ENCODE data around the gene PIWIL4. TPM values are rescaled to one million over a fixed set of nuclear protein-coding genes. Genes with fewer than 3 reads are reported as not detected.

The PIWIL4 gene
- total RNA-seq, 1 experiment from 2014 or later, result not detected

- whole genome bisulfite sequencing (ENCODE audit: extremely low coverage, insufficient read length, low lambda C conversion rate), result no CpG with 5 or more reads among the region's 3 CpGs
- H2AFZ ChIP-seq (ENCODE audit: low read length), result no peak overlapping the region
- no peak overlapping the region for H4K8ac ChIP-seq (replicated peaks; ENCODE audit: insufficient read length, low read depth, low read length)
- no peak overlapping the region for H2BK20ac ChIP-seq (ENCODE audit: low read depth, low read length, poor library complexity, severe bottlenecking)
- no peak overlapping the region for H3K18ac ChIP-seq (ENCODE audit: insufficient read length, low read depth, low read length)
- no peak overlapping the region for H3K4me3 Mint-ChIP-seq
- no peaks in the 10 kb centered on the region for H4K20me1 ChIP-seq (ENCODE audit: control insufficient read depth, insufficient read depth, insufficient read length)
- H3K14ac ChIP-seq (ENCODE audit: insufficient read depth, low read length), result no peak overlapping the region
- H3K4ac ChIP-seq (ENCODE audit: low read depth, low read length), result no peak overlapping the region
- H3K27me3 Mint-ChIP-seq (ENCODE audit: low read depth), result no peaks in the 10 kb centered on the region
- no peak overlapping the region for H3K27ac ChIP-seq (ENCODE audit: insufficient read length, low read depth, low read length)
- no peak overlapping the region for H3K27ac Mint-ChIP-seq
- H3K79me2 ChIP-seq (ENCODE audit: insufficient read depth, low read length), result no peaks in the 10 kb centered on the region
- H2BK15ac ChIP-seq (ENCODE audit: low read depth, low read length), result no peak overlapping the region
- H3K9me3 Mint-ChIP-seq, result no peaks in the 10 kb centered on the region
- no peak overlapping the region for H2BK120ac ChIP-seq (ENCODE audit: low read depth, low read length, poor library complexity, severe bottlenecking)
- no peak overlapping the region for H2AK5ac ChIP-seq (ENCODE audit: insufficient read length, low read length)
- no peaks in the 10 kb centered on the region for H3K9me3 ChIP-seq (ENCODE audit: control insufficient read depth, low read depth, low read length)
- H3K56ac ChIP-seq (ENCODE audit: insufficient read length, low read depth, low read length), result no peak overlapping the region
- no peak for TF ChIP-seq CTCF (conservative IDR thresholded peaks at IDR 0.05)
- H3K79me1 ChIP-seq (ENCODE audit: insufficient read depth, low read depth, low read length, poor library complexity, severe bottlenecking), result no peaks in the 10 kb centered on the region
- no peak overlapping the region for H3T11ph ChIP-seq (ENCODE audit: low read length)
- H2BK12ac ChIP-seq (ENCODE audit: insufficient read length, low read depth, low read length), result no peak overlapping the region
- no peak overlapping the region for H2BK5ac ChIP-seq (ENCODE audit: insufficient read length, low read length)
- DNase-seq, result no peak
- no peak overlapping the region for H3K9ac ChIP-seq (ENCODE audit: extremely low read depth, insufficient read length, low read length)
- no peak overlapping the region for H4K91ac ChIP-seq (ENCODE audit: insufficient read length, low read depth, low read length)
- peaks cover 6 to 10% of the 10 kb centered on the region in 2 experiments for H3K4me1 Mint-ChIP-seq
- H3K27me3 ChIP-seq (ENCODE audit: insufficient read depth, low read length), result no peaks in the 10 kb centered on the region
- no peak overlapping the region for H3K4me2 ChIP-seq (ENCODE audit: insufficient read depth, insufficient read length, low read length)
- H3K23ac ChIP-seq (ENCODE audit: insufficient read length, low read depth, low read length), result no peak overlapping the region
- no peaks in the 10 kb centered on the region for H3K4me1 ChIP-seq (ENCODE audit: insufficient read depth, low read length)
- H4K5ac ChIP-seq (ENCODE audit: insufficient read length, low read depth, low read length), result no peak overlapping the region
- H3K36me3 Mint-ChIP-seq (ENCODE audit: insufficient read depth in 1 of 3, low read depth in 3 of 3), result no peaks in the 10 kb centered on the region
- H3K23me2 ChIP-seq (ENCODE audit: insufficient read length, low read depth, low read length, poor library complexity, severe bottlenecking), result no peaks in the 10 kb centered on the region
Observed at GRCh38 chr11:94560834-94561233, 6.3 kb upstream of the PIWIL4 start.
